ENCODE data around the gene SMAGP.
"Not testable (repeated sequence)": the region's sequence is repeated elsewhere in the genome, so short reads cannot be mapped to it uniquely, and the experiment has no call there.

Gene SMAGP

DNA sequence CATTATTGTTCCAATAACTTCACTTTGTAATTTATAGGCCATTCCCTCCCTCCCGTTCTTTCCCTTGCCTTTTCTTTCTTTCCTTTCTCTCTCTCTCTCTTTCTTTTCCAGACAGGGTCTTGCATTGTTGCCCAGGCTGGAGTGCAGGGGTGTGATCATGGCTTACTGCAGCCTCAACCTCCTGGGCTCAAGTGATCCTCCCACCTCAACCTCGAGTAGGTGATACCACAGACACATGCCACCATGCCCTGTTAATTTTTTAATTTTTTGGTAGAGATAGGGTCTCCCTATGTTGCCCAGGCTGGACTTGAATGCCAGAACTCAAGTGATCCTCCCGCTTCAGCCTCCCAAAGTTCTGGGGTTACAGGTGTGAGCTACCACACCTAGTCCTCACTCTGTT lies 45.6 kb downstream of the SMAGP start:
- DNase-seq (ENCODE audit: low spot score) = no peak

DNA sequence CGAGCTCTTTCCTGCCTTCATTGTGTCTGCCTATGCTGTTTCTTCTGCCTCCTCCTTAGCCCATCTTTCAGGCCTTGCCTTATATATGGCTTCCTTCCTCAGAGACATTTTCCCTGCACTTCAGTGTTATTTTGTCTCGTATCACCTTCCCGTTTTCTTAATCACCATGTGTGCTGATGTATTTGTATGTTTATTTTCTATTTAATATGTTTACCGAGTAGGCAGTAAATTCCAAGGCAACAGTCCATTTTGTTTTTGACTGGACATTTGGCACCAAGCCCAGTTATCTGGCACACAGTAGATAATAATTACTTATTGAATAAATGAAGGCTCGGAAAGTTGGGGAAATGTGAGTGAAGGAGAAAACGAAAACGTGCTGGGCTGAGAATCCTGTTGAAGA lies 47.8 kb downstream of the SMAGP start:
- no peak for DNase-seq (ENCODE audit: low spot score)

- not testable (repeated sequence) for DNase-seq (ENCODE audit: low spot score)
Measured at GRCh38 chr12:51219857-51220256, 50.4 kb downstream of the SMAGP start.

DNA sequence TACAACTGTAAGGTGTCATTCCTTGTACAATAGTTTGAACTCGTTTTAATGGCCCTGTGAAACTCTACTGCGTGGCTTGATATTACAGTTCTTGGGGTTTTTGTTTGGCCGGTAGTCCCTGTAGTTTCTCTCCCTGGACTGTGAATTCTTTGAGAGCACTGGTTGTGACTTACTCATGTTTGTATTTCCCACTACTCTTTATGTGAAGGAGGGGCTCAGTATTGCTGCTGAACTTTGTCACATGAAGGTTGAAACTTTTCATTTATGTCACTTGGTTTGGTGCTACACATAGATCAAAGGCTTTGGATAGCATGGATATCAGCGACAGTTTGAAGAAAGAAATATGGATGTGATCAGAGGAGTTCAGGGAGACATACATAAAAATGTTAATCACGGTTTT lies 50.9 kb downstream of the SMAGP start:
- no peak for DNase-seq (ENCODE audit: low spot score)

- no peak for DNase-seq (ENCODE audit: low spot score)
Measured at GRCh38 chr12:51218607-51219161, 51.5 kb downstream of the SMAGP start.

- DNase-seq (ENCODE audit: low spot score) = peak; percentile 94
Measured at GRCh38 chr12:51217968-51218606, 52.1 kb downstream of the SMAGP start, which contains the start of gene POU6F1. TSS of gene POU6F1 (minus strand) at chr12:51218062. CDS start at chr12:51206836, 11,226 bp downstream.

DNA sequence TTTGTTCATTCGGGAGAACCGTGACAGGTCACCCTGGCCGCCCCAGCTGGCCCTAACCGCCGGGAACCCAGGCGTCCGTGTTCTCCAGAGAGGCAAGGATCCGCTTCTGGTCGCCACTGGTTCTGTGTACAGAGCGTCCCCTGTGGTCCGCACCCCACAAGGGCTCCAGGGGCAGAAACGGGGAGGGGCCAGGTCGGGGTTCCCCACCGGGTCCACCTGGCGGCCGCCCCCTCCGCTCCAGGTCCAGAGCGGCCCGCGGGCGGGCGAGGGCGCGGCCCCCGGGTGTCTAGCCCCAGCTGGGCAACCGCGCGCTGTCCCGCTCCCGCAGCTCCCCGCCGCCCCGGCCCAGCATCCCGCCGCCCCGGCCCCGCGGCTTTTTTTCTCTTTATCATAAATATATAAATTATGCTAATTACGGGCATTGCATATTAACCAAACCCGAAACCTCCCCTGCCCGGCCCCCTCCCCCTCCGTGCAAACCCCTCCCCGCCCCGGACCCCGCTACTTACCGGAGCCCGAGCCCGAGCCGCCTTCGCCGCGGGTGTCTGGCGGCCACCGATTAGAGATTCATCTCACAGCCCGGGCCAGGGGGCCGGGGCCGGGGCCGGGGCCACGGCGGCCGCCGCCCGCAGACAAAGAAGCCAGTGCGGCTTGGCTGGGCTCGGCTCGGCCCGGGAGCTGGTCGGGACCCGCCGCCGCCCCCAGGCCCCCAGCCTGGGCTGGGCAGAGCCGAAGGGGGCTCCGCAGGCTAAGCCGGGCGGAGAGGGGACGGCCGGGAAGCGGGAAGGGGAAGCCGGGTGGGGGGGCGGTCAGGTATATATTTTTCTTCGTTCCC lies 52.9 kb downstream of the SMAGP start:
- peak; percentile 65 for DNase-seq (ENCODE audit: low spot score)

DNA sequence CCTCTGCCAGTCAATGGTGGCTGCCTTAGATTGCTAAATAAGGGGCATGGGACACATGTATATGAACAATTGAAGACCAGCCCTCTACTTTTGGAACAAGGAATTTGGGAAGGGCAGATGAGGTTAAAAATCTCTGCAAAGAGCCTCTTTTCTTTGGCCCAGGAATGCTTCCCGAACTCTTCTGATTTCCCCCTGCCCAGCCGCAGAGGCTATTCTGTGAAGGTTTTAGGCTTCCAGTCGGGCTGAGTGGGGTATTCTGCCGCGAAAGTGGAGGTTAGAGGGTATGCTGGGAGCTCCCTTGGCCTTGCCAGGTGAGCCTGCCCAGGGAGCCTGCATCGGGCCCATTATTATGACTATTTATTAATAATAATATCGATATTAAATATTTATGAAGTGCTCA lies 53.6 kb downstream of the SMAGP start:
- no peak for DNase-seq (ENCODE audit: low spot score)

GRCh38 chr12:51214895-51215294 lies 55.3 kb downstream of the SMAGP start:
- DNase-seq (ENCODE audit: low spot score) = no peak

GRCh38 chr12:51210690-51211395 lies 59.4 kb downstream of the SMAGP start:
- no peak for DNase-seq (ENCODE audit: low spot score)

DNA sequence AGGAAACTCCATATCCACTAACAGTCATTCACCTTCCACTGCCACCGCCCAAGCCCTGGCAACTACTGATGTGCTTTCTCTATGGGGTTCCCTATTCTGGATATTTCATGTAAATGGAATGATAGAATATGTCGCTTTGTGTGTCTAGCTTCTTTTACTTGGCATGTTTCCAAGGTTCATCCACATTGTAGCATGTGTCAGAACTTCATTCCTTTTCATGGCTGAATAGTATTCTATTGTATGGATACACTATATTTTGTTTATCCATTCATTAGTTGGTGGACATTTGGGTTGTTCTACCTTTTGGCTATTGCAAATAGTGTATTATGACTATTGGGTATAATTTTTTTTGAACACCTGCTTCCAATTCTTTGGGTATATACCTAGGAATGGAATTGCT lies 61.0 kb downstream of the SMAGP start:
- DNase-seq (ENCODE audit: low spot score) = no peak

DNA sequence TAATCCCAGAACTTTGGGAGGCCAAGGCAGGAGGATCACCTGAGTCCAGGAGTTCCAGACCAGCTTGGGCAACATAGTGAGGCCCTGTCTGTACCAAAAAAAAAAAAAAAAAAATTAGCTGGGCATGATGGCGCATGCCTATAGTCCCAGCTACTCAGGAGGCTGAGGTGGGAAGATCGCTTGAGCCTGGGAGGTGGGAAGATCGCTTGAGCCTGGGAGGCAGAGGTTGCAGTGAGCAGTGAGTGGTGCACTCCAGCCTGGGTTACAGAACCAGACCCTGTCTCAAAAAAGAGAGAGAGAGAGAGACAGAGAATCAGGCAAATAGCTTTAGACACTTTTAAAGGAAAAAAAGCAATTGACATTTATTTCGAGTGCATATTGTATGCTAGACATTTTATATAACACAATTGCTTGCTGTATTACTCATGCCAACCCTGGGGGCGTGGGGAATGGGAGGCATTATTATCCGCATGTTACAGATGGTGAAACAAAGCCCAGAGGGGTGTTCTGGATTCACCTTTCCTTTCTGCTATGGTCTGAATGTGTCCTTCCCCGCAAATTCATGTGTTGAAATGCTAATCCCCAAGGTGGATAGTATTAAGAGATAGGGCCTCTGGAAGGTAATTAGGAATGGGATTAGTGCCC lies 62.1 kb downstream of the SMAGP start:
- no peak for DNase-seq (ENCODE audit: low spot score)

GRCh38 chr12:51205350-51205749 lies 64.9 kb downstream of the SMAGP start:
- no peak for DNase-seq (ENCODE audit: low spot score)

DNA sequence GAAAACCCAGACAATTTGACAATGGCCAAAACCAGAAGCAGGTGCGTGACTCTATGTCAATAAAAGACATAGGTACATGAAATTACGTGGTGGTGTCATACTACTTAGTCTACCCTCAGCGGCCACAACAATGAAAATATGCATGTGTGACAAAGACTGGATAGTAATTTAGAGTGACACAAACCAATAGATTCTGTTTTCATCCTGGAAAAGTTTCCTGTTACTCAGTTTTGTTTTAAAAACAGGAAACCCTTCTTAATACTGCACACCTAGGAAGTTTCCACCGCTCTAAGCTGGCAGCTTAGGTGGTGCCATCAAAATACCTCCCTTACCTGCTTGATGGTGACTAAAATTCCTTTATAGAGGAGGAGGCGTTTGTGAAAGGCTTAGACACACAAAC lies 67.5 kb downstream of the SMAGP start:
- no peak for DNase-seq (ENCODE audit: low spot score)

DNA sequence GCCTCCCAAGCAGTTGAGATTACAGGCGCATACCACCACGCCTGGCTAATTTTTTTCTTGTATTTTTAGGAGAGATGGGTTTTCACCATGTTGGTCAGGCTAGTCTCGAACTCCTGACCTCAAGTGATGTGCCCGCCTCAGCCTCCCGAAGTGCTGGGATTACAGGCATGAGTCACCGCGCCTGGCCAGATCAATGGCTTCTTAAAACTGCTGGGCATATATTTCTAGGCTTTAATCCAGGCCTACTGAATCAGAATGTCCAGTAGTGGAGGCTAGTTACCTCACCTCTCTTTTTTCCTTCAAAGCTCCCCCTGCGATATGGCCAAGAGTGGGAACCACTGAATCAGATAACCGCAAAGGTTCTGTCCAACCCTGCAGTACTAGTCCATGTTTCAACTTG lies 69.4 kb downstream of the SMAGP start:
- DNase-seq (ENCODE audit: low spot score) = no peak

DNA sequence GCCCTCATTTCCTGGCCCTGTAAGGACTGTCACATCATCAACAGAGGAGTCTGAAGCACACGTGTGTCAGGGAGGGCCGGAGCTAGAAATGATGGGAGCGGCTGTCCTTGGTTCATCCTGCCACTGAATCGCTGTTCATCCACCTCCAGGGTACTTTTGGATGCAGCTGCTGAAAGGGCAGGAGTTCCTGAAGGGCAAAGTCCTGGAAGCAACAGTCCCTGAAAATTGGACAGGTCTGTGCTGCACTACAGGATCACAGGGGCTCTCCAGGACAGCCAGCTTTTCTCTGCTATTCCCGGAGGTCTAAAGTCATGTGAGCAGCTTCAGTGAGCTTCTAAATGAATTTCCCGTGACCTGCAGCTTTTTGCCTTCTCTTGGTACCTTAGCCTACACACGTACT lies 70.1 kb downstream of the SMAGP start:
- no peak for DNase-seq (ENCODE audit: low spot score)

DNA sequence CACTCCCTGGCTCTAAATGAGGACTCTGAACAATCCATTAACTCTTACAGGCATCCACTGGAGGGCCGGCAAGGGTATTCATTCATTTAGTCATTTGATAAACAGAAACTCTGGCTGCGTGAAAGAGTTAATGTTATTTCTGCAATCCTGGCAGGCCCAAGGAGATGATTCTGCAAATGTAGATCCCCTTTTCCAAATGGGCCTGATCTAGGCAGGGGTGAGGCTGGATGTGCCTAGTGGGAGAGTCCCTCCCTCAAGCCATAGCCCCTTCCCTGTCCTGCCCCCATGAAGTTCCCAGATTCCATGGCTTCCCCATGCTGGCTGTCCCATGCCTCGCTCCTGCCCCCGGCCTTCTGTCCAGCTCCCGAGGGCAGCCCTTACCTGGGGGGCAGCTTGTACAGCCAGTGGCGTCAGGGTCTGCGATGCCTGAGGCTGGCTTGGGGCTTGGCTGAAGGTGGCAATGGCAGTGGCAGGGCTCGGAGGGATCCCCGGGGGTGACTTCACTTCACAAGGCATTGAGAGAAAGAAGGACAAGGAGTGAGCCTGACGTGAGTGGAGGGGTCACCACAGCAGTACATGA lies 70.8 kb downstream of the SMAGP start:
- no peak for DNase-seq (ENCODE audit: low spot score)

- no peak for DNase-seq (ENCODE audit: low spot score)
Measured at GRCh38 chr12:51198568-51199365, 71.4 kb downstream of the SMAGP start.

GRCh38 chr12:51197736-51198567 lies 72.3 kb downstream of the SMAGP start:
- no peak for DNase-seq (ENCODE audit: low spot score)

GRCh38 chr12:51196547-51196946 lies 73.7 kb downstream of the SMAGP start:
- no peak for DNase-seq (ENCODE audit: low spot score)
